GM12865 (cell line): Measurements from ENCODE around the gene TRRAP.

ENCODE experiments used
- DNase-seq: peaks from one replicate; pipeline ENCODE4 v3.0.0; 2010; ENCODE audit warnings: low read depth
- H3K4me3 ChIP-seq: 2 replicates; pipeline ENCODE4 v1.5.1; 2011; ENCODE audit warnings: mild to moderate bottlenecking, low read depth, low read length, control low read depth
- TF ChIP-seq, protein P1 (sequence below): IDR thresholded peaks from 2 replicates; pipeline ENCODE4 v1.5.1; 2011; ENCODE audit warnings: low read length, control low read depth, low read depth, inconsistent platforms; ENCODE audit not compliant: insufficient read depth; ENCODE audit errors: missing control alignments

Gene TRRAP

GRCh38 chr7:98855610-98856422, 22.5 kb upstream of the TRRAP start:
- DNase-seq, result no peak
- H3K4me3 ChIP-seq, result no peak overlapping the region
- TF ChIP-seq, protein P1, sequence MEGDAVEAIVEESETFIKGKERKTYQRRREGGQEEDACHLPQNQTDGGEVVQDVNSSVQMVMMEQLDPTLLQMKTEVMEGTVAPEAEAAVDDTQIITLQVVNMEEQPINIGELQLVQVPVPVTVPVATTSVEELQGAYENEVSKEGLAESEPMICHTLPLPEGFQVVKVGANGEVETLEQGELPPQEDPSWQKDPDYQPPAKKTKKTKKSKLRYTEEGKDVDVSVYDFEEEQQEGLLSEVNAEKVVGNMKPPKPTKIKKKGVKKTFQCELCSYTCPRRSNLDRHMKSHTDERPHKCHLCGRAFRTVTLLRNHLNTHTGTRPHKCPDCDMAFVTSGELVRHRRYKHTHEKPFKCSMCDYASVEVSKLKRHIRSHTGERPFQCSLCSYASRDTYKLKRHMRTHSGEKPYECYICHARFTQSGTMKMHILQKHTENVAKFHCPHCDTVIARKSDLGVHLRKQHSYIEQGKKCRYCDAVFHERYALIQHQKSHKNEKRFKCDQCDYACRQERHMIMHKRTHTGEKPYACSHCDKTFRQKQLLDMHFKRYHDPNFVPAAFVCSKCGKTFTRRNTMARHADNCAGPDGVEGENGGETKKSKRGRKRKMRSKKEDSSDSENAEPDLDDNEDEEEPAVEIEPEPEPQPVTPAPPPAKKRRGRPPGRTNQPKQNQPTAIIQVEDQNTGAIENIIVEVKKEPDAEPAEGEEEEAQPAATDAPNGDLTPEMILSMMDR, result no peak

GRCh38 chr7:98860071-98860470, 18.3 kb upstream of the TRRAP start:
- TF ChIP-seq, protein P1, result no peak
- no peak for DNase-seq
- no peak overlapping the region for H3K4me3 ChIP-seq

- no peak for DNase-seq
- no peak overlapping the region for H3K4me3 ChIP-seq
- TF ChIP-seq, protein P1, result no peak
Observed at GRCh38 chr7:98862203-98862602, 16.1 kb upstream of the TRRAP start.

DNA sequence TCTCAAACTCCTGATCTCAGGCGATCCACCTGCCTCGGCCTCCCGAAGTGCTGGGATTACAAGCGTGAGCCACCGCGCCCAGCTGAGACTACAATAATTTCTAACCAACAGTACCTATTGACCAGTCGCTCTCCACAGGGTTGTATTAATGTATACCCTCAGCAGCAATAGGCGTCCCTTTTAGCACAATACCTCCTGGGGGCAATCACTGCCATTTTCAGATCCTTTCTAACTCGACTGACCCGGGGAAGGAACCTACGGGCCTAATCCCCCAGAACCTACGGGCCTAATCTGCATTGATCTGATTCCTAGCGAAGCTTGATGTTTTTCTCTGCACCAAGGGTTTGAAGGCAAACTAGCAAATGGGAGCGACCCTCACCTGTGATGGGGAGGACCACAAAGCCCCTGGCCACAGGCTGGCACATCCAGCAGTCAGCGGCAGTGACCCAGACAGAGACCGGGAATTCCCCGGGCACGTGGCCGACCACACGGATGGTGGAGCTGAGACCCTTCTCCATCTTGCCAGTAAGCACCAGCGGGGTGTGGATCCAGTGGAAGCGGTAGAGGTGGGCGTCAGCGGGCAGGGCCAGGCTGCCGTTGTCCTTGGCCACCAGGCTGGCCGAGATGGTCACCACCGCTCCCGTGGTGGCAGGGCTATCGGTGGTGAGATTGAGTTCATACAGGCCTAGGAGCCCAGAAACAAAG, 15.5 kb upstream of the TRRAP start:
- TF ChIP-seq, protein P1, result no peak
- no peak overlapping the region for H3K4me3 ChIP-seq
- DNase-seq, result no peak

DNA sequence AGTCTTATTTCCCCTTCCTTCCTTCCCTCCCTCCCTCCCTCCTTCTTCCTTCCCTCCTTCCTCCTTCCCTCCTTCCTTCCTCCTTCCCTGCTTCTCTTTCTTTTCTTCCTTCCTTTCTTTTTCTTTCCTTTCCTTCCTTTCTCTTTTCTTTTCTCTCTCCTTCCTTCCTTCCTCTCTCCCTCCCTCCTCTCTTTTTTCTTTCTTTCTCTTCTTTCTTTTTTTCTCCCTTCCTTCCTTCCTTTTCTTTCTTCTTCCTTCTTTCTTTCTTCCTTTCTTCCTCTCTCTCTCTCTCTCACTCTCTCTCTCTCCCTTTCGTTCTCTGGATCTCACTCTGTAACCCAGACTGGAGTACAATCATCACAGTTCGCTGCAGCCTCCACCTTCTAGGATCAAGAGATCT, 14.7 kb upstream of the TRRAP start:
- DNase-seq, result no peak
- no peak overlapping the region for H3K4me3 ChIP-seq

DNA sequence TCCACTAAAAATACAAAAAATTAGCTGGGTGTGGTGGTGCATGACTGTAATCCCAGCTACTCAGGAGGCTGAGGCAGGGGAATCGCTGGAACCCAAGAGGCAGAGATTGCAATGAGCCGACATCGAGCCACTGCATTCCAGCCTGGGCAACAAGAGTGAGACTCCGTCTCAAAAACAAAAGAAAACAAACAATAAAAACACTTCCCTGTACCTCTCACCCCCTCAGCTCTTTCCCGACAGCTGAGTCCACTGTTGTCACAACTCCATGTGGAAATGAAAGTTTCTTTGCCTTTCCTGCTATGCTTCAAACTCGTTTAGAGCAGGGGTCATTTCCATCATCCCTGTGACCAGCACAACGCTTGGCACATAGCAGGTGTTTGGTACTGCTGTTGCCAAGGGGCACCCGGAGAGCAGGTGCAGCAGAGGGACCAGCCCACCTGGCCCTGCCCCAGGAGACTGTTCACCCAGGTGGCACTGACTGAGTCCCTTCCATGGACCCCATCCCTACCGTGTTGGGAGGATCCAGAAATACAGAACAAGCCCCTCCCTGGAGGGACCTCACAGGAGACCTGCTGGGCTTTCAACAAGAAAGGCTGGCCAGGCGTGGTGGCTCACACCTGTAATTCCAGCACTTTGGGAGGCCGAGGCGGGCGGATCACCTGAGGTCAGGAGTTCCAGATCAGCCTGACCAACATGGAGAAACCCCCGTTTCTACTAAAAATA, 13.4 kb upstream of the TRRAP start:
- DNase-seq, result no peak
- TF ChIP-seq, protein P1, result no peak
- H3K4me3 ChIP-seq, result no peak overlapping the region

More for the DNA sequence above, 14.7 kb upstream of the TRRAP start:
- TF ChIP-seq, protein P1, result no peak
